Measurements from ENCODE around the gene NCDN. TPM values are rescaled to one million over a fixed set of nuclear protein-coding genes. Genes with fewer than 3 reads are reported as not detected.

NCDN gene
- total and polyA plus RNA-seq, 2 donors (not counting 3 experiments of a cell fraction or from before 2014, with no cell fraction given), result 17.3 to 22.0 TPM

DNA sequence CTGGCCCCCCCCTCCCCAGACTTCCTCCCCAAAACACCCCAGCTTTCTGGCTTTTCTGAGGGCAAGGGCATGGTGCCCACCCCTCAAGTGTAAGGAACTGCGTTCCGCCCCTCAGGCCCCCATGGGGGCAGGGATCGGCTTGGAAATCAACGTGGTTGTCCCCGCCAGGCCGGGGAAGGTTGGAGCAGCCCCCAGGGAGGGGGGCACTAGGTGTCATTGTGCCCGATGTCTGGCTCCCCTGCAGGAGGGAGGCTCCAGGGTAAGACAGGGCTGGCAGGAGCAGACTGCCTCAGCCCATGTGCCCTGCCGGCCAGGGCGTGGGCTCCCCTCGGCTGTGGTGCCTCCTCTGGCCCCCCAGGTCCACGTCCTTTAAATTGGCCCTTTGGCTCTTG lies 8.1 kb downstream of the NCDN start:
- dilution Hi-C loops (cut with MboI; ENCODE audit: extremely low pct_ligation_motif_present, low sequenced_read_pairs) (no loop called here), intact Hi-C loops (cut with micrococcal nuclease) (no loop called here)
- DNase-seq (ENCODE audit: low read depth, low spot score) (no peak), FAIRE-seq (no peak)
- Histone ChIP-seq H3K36me3 (ENCODE audit: control insufficient read depth in 2 of 2, extremely low read depth in 1 of 2, insufficient read depth in 2 of 2, low read length in 2 of 2) (peaks cover 0 to 4% of the 10 kb centered on the region in 2 experiments), H3K27ac (ENCODE audit: insufficient read depth, low read depth, low read length) (no peak overlapping the region), H3K9ac (replicated peaks; ENCODE audit: extremely low read depth, insufficient read depth, low read length) (no peak overlapping the region), H3K4me1 (ENCODE audit: control insufficient read depth, extremely low read depth, insufficient read depth, low read length) (no peaks in the 10 kb centered on the region), H3K4me2 (ENCODE audit: insufficient read depth, low read length) (no peak overlapping the region), H3K79me2 (ENCODE audit: control insufficient read depth, insufficient read depth, low read length) (no peaks in the 10 kb centered on the region), H3K9me1 (replicated peaks; ENCODE audit: control insufficient read depth, extremely low read depth, insufficient read depth, low read length) (no peaks in the 10 kb centered on the region), H4K20me1 (replicated peaks; ENCODE audit: control insufficient read depth, extremely low read depth, insufficient read depth, low read length) (no peaks in the 10 kb centered on the region), H3K27me3 (ENCODE audit: control insufficient read depth in 2 of 2, insufficient read depth in 2 of 2, low read length in 2 of 2) (no peaks in the 10 kb centered on the region), H2AFZ (ENCODE audit: low read depth, low read length) (no peak overlapping the region), H3K4me3 (replicated peaks in 1 of 3; ENCODE audit: insufficient read depth in 1 of 3, low read depth in 1 of 3, low read length in 3 of 3) (no peak overlapping the region), H3K9me3 (replicated peaks; ENCODE audit: control insufficient read depth, insufficient read depth, low read length) (no peaks in the 10 kb centered on the region)
- POLR2A ChIA-PET, result no interaction called here
- TF ChIP-seq MAX (IDR thresholded peaks at IDR 0.05; ENCODE audit: insufficient read depth, insufficient read length), result no peak
- no peak for TF ChIP-seq CTCF (IDR thresholded peaks at IDR 0.05; ENCODE audit: extremely low read depth in 1 of 2, insufficient read depth in 1 of 2, low read depth in 1 of 2, low read length in 2 of 2)
- TF ChIP-seq FOS (IDR thresholded peaks at IDR 0.05; ENCODE audit: borderline replicate concordance, insufficient read depth, low read length), result no peak
- BruUV-seq (replicated peaks), result no TSS peak
- CTCF ChIA-PET, result interaction anchor here (1.0 to 5.6 kb wide), 13 partner anchors 13 to 364 kb away, joined by 3 to 363 read pairs (median 8); partner anchors contain the start of gene CLSPN

DNA sequence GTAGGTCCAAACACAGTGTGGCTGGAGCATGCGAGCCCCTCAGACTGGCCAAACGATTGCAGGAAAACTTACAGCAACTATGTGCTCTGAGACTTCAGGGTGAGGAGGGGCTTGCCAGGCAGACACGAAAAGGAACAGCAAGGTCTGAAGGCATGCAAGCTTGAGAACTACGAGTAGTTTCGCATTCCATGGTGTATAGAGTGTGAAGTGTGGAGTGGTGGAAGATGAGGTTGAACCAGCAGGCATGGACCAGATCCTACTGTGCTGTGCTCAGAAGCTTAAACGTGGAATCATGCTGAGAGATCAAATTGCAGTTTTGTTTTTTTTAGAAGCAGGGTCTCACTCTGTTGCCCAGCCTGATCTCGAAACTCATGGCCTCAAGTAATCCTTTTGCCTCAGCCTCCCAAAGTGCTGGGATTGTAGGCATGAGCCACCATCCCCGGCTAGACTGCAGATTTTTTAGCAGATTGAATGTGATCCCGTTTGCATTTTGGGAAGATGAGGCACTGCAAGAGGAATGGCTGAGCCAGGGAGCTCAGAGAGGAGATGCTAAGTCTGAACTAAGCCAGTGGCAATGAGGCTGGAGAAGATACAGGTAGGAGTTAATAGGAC lies 10.5 kb downstream of the NCDN start:
- intact Hi-C loops (cut with micrococcal nuclease), result no loop called here
- no peaks in the 10 kb centered on the region for H3K4me1 ChIP-seq (ENCODE audit: control insufficient read depth, extremely low read depth, insufficient read depth, low read length)
- no peak overlapping the region for H2AFZ ChIP-seq (ENCODE audit: low read depth, low read length)
- BruUV-seq (replicated peaks), result no TSS peak
- dilution Hi-C loops (cut with MboI; ENCODE audit: extremely low pct_ligation_motif_present, low sequenced_read_pairs), result no loop called here
- DNase-seq (ENCODE audit: low read depth, low spot score), result no peak
- no peaks in the 10 kb centered on the region for H3K79me2 ChIP-seq (ENCODE audit: control insufficient read depth, insufficient read depth, low read length)
- ChIA-PET POLR2A (no interaction called here), CTCF (interaction anchor here (0.9 to 5.6 kb wide), 10 partner anchors 10 to 214 kb away, joined by 3 to 363 read pairs (median 16); partner anchors contain the start of genes C1orf216, CLSPN and KIAA0319L)
- no peaks in the 10 kb centered on the region for H4K20me1 ChIP-seq (replicated peaks; ENCODE audit: control insufficient read depth, extremely low read depth, insufficient read depth, low read length)
- H3K4me2 ChIP-seq (ENCODE audit: insufficient read depth, low read length), result no peak overlapping the region
- H3K9ac ChIP-seq (replicated peaks; ENCODE audit: extremely low read depth, insufficient read depth, low read length), result no peak overlapping the region
- no peak for FAIRE-seq
- no peaks in the 10 kb centered on the region for H3K9me3 ChIP-seq (replicated peaks; ENCODE audit: control insufficient read depth, insufficient read depth, low read length)
- H3K9me1 ChIP-seq (replicated peaks; ENCODE audit: control insufficient read depth, extremely low read depth, insufficient read depth, low read length), result no peaks in the 10 kb centered on the region
- TF ChIP-seq CTCF (IDR thresholded peaks at IDR 0.05; ENCODE audit: extremely low read depth in 1 of 2, insufficient read depth in 1 of 2, low read depth in 1 of 2, low read length in 2 of 2), result no peak
- TF ChIP-seq GATA2 (IDR thresholded peaks at IDR 0.05; ENCODE audit: insufficient read depth, insufficient read length, low read depth, low read length), result no peak
- no peak for TF ChIP-seq EZH2 (IDR thresholded peaks at IDR 0.05; ENCODE audit: borderline replicate concordance, low read depth, low read length, severe bottlenecking)
- TF ChIP-seq POLR2AphosphoS5 (IDR thresholded peaks at IDR 0.05; ENCODE audit: insufficient read depth, low read depth, low read length), result no peak
- TF ChIP-seq JUN (IDR thresholded peaks at IDR 0.05; ENCODE audit: borderline replicate concordance, insufficient read depth, insufficient read length, low read depth), result no peak
- no peak for TF ChIP-seq FOS (IDR thresholded peaks at IDR 0.05; ENCODE audit: borderline replicate concordance, insufficient read depth, low read length)
- TF ChIP-seq MAX (IDR thresholded peaks at IDR 0.05; ENCODE audit: insufficient read depth, insufficient read length), result no peak
- no peak for TF ChIP-seq MYC (IDR thresholded peaks at IDR 0.05; ENCODE audit: low read depth, low read length)
- TF ChIP-seq POLR2A (IDR thresholded peaks at IDR 0.05; ENCODE audit: low read depth, low read length), result no peak
- no peak overlapping the region for H3K4me3 ChIP-seq (replicated peaks in 1 of 3; ENCODE audit: insufficient read depth in 1 of 3, low read depth in 1 of 3, low read length in 3 of 3)
- peaks cover 19 to 21% of the 10 kb centered on the region in 2 experiments for H3K27me3 ChIP-seq (ENCODE audit: control insufficient read depth in 2 of 2, insufficient read depth in 2 of 2, low read length in 2 of 2)
- no peak overlapping the region for H3K27ac ChIP-seq (ENCODE audit: insufficient read depth, low read depth, low read length)
- H3K36me3 ChIP-seq (ENCODE audit: control insufficient read depth in 2 of 2, extremely low read depth in 1 of 2, insufficient read depth in 2 of 2, low read length in 2 of 2), result peaks cover 0 to 2% of the 10 kb centered on the region in 2 experiments
